Testis (tissue), 2 donors: ENCODE results near the gene CUX1.

Experiments used
- POLR2A ChIP-seq: fragments of 450-650 bp; IDR thresholded peaks from one replicate; pipeline ENCODE4 v1.6.1; 2017; ENCODE audit warnings: antibody characterized with exemption, mild to moderate bottlenecking, moderate library complexity
- TF ChIP-seq, protein P1 (sequence below), 3 experiments: fragments of 450-650 bp in 2 of 3; fragments of 200-600 bp in 1 of 3; sonication (generic) in 1 of 3; IDR thresholded peaks; one replicate each; pipeline ENCODE4 v1.5.1; 2016 to 2019; ENCODE audit warnings: antibody characterized with exemption in 3 of 3, mild to moderate bottlenecking in 2 of 3, moderate library complexity in 1 of 3

DNA sequence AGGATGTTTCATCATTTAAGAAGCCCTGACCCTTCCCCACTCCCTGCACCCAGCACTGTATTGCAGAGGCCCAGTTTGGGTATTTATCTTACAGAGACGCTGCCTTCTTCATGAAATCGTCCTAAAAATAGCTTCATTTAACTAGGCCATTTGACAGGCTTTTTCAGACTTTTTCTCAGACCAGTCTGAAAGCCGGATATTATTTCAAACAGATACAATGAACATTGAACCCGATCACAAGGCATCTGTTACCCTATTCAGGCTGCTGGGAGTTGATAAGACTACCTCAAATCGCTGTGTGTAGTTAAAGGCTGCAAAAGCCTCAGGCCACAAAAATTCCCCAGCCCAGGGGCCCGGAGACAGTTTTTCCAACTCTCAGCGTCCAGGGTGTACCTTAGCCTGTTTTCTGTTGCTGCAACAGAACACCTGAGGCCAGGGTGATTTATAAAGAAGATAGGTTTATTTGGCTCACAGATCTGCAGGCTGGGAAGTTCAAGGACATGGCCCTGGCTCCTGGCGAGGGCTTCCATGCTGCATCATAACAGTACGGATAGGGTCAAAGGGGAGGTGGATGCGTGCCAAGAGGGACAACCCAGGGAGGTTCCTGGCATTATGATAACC lies 338.5 kb downstream of the CUX1 start:
- TF ChIP-seq, protein P1, sequence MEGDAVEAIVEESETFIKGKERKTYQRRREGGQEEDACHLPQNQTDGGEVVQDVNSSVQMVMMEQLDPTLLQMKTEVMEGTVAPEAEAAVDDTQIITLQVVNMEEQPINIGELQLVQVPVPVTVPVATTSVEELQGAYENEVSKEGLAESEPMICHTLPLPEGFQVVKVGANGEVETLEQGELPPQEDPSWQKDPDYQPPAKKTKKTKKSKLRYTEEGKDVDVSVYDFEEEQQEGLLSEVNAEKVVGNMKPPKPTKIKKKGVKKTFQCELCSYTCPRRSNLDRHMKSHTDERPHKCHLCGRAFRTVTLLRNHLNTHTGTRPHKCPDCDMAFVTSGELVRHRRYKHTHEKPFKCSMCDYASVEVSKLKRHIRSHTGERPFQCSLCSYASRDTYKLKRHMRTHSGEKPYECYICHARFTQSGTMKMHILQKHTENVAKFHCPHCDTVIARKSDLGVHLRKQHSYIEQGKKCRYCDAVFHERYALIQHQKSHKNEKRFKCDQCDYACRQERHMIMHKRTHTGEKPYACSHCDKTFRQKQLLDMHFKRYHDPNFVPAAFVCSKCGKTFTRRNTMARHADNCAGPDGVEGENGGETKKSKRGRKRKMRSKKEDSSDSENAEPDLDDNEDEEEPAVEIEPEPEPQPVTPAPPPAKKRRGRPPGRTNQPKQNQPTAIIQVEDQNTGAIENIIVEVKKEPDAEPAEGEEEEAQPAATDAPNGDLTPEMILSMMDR (IDR thresholded peaks at IDR 0.05), result no peak
- no peak for TF ChIP-seq POLR2A
